A549 (cell line): Measurements from ENCODE around the gene RPL9. TPM values are rescaled to one million over a fixed set of nuclear protein-coding genes. Genes with fewer than 3 reads are reported as not detected.

Source experiments
- ATAC-seq, 2 experiments: fragments of 200-7000 bp in 1 of 2; fragments of >200 bp in 1 of 2; cut with Nextera tagmentation in 1 of 2; cut with Tn5 transposase in 1 of 2; 3 replicates each; pipeline versions ENCODE4 v1.8.0 to v1.9.1; 2018 to 2020; ENCODE audit warnings: mild to moderate bottlenecking in 1 of 2, moderate library complexity in 1 of 2
- CTCF ChIA-PET: fragments of 300-600 bp; sonication (Branson Sonifier 250); formaldehyde crosslinking; extraction: SDS; loops from one replicate; lab custom pipeline; 2021; ENCODE audit warnings: antibody characterized with exemption, inconsistent platforms; lab: Yijun Ruan, JAX
- POLR2A ChIA-PET: fragments of 350-600 bp; formaldehyde crosslinking; extraction: SDS; loops from one replicate; lab custom pipeline; 2021; ENCODE audit warnings: antibody characterized with exemption, inconsistent platforms; lab: Yijun Ruan, JAX
- DNase-seq, 2 experiments: peaks; one replicate each; pipeline versions ENCODE4 v3.0.0 to v3.0.0-alpha.2; 2011 to 2016; ENCODE audit warnings: low read depth in 1 of 2, low spot score in 1 of 2
- FAIRE-seq: peaks from 2 replicates; lab custom pipeline; 2011; peaks lifted over from hg19 to GRCh38; lab: Jason Lieb, UNC
- H3K27ac ChIP-seq, 2 experiments: fragments of >200 bp; sonication (Bioruptor Twin); formaldehyde crosslinking; 3 replicates each; pipeline ENCODE4 v1.5.1; 2016 to 2017
- H3K4me1 ChIP-seq: fragments of >200 bp; sonication (Bioruptor Twin); formaldehyde crosslinking; 3 replicates; pipeline ENCODE4 v1.6.1; 2016
- H3K4me2 ChIP-seq: fragments of >200 bp; sonication (Bioruptor Twin); formaldehyde crosslinking; 3 replicates; pipeline ENCODE4 v1.6.1; 2016
- H3K4me3 ChIP-seq: fragments of >200 bp; sonication (Bioruptor Twin); formaldehyde crosslinking; 3 replicates; pipeline ENCODE4 v1.5.1; 2016
- H3K9me3 ChIP-seq: fragments of >200 bp; sonication (Bioruptor Twin); formaldehyde crosslinking; 3 replicates; pipeline ENCODE4 v1.6.1; 2016
- BCL3 ChIP-seq: fragments of >200 bp; sonication (Bioruptor Twin); formaldehyde crosslinking; IDR thresholded peaks from 3 replicates; pipeline ENCODE4 v1.6.1; 2016
- BHLHE40 ChIP-seq: IDR thresholded peaks from 2 replicates; pipeline ENCODE4 v1.6.1; 2012; ENCODE audit warnings: low read depth, low read length, inconsistent platforms
- CBX8 ChIP-seq: fragments of 200-600 bp; sonication (generic); IDR thresholded peaks from 2 replicates; pipeline ENCODE4 v1.6.1; 2016
- CEBPB ChIP-seq, 2 experiments: fragments of >200 bp in 1 of 2; sonication (Bioruptor Twin) in 1 of 2; formaldehyde crosslinking in 1 of 2; IDR thresholded peaks; 2 replicates each; pipeline ENCODE4 v1.6.1; 2012 to 2016
- CHD2 ChIP-seq: fragments of 150-350 bp; IDR thresholded peaks from 2 replicates; pipeline ENCODE4 v1.6.1; 2014; ENCODE audit warnings: low read length; ENCODE audit not compliant: partially characterized antibody
- CHD4 ChIP-seq: fragments of 200-600 bp; sonication (generic); IDR thresholded peaks from 2 replicates; pipeline ENCODE4 v1.6.1; 2016; ENCODE audit warnings: antibody characterized with exemption, mild to moderate bottlenecking, borderline replicate concordance
- ELK1 ChIP-seq: fragments of 150-350 bp; IDR thresholded peaks from 2 replicates; pipeline ENCODE4 v1.6.1; 2014; ENCODE audit warnings: low read depth, mild to moderate bottlenecking, low read length
- ESRRA ChIP-seq: fragments of 150-350 bp; IDR thresholded peaks from 2 replicates; pipeline ENCODE4 v1.6.1; 2014; ENCODE audit warnings: mild to moderate bottlenecking, low read length, borderline replicate concordance
- FOSB ChIP-seq: fragments of 250-450 bp; sonication (Bioruptor Pico); IDR thresholded peaks from 2 replicates; pipeline ENCODE4 v1.5.0; 2020; ENCODE audit warnings: mild to moderate bottlenecking, moderate library complexity
- FOSL2 ChIP-seq, 2 experiments: fragments of 450-650 bp in 1 of 2; fragments of >200 bp in 1 of 2; sonication (Bioruptor Twin) in 1 of 2; formaldehyde crosslinking; IDR thresholded peaks; 2 replicates each; pipeline versions ENCODE4 v1.5.0 to v1.6.1; 2016 to 2020; ENCODE audit warnings: mild to moderate bottlenecking in 1 of 2, moderate library complexity in 1 of 2
- HDAC2 ChIP-seq: fragments of 200-600 bp; sonication (generic); IDR thresholded peaks from 2 replicates; pipeline ENCODE4 v1.6.1; 2016
- HOXA7 ChIP-seq: fragments of 250-450 bp; sonication (Bioruptor Pico); IDR thresholded peaks from 2 replicates; pipeline ENCODE4 v1.5.0; 2020; ENCODE audit warnings: mild to moderate bottlenecking, moderate library complexity
- JUNB ChIP-seq: fragments of >200 bp; sonication (Bioruptor Twin); formaldehyde crosslinking; IDR thresholded peaks from 2 replicates; pipeline ENCODE4 v1.6.1; 2016
- KDM1A ChIP-seq: fragments of 200-600 bp; sonication (generic); IDR thresholded peaks from 2 replicates; pipeline ENCODE4 v1.6.1; 2016; ENCODE audit warnings: low read depth, mild to moderate bottlenecking
- MAX ChIP-seq: IDR thresholded peaks from 2 replicates; pipeline ENCODE4 v1.6.1; 2012
- MAZ ChIP-seq: fragments of 150-350 bp; IDR thresholded peaks from 2 replicates; pipeline ENCODE4 v1.6.1; 2014; ENCODE audit warnings: antibody characterized with exemption, low read depth, low read length, borderline replicate concordance
- MYC ChIP-seq: IDR thresholded peaks from 2 replicates; pipeline ENCODE4 v1.6.1; 2012; ENCODE audit warnings: mild to moderate bottlenecking, inconsistent platforms, low read length, improper control_type of control experiment, borderline replicate concordance
- POLR2AphosphoS2 ChIP-seq: conservative IDR thresholded peaks from 2 replicates; pipeline ENCODE4 v1.6.1; 2012; ENCODE audit warnings: low read length, improper control_type of control experiment, inconsistent platforms
- RCOR1 ChIP-seq: fragments of 150-350 bp; IDR thresholded peaks from 2 replicates; pipeline ENCODE4 v1.6.1; 2014; ENCODE audit warnings: antibody characterized with exemption, low read length, low read depth
- REST ChIP-seq: fragments of 200-600 bp; sonication (generic); IDR thresholded peaks from 2 replicates; pipeline ENCODE4 v1.6.1; 2016; ENCODE audit warnings: antibody characterized with exemption, mild to moderate bottlenecking, moderate library complexity
- TFCP2L1 ChIP-seq: fragments of 250-450 bp; sonication (Bioruptor Pico); IDR thresholded peaks from 2 replicates; pipeline ENCODE4 v1.5.0; 2021; ENCODE audit warnings: mild to moderate bottlenecking
- ZC3H11A ChIP-seq: fragments of 450-650 bp; IDR thresholded peaks from 2 replicates; pipeline ENCODE4 v1.6.1; 2014; ENCODE audit warnings: antibody characterized with exemption, mild to moderate bottlenecking
- WGBS: methylation state at CpG from one replicate; pipeline ENCODE4 v1.1.6; 2017; ENCODE audit errors: missing lambda C conversion rate; 5-methylcytosine and 5-hydroxymethylcytosine counted together
- polyA plus RNA-seq, 4 experiments: library from polyadenylated mRNA; depleted of rRNA in 3 of 4; stranded (reverse); fragments of >200 nt; fragmentation: RNase III in 1 of 4; extraction: RNeasy Plus Mini Kit Qiagen cat#74134 plus additional on column Dnase treatment in 1 of 4; gene quantifications; 2 replicates in 3 of 4; 3 replicates in 1 of 4; pipeline ENCODE4 v1.2.3, GENCODE V29; 2011 to 2017

Gene RPL9
- polyA plus RNA-seq, 2 of the 4 experiments (the other 2 are of a cell fraction): 786 to 1,263 TPM

GRCh38 chr4:39446483-39446841 lies 12.3 kb downstream of the RPL9 start (continued):
- no peak for TF ChIP-seq FOSB
- no peak for TF ChIP-seq CHD4
- TF ChIP-seq HDAC2: no peak
- no peak for TF ChIP-seq CBX8
- no peak for TF ChIP-seq MAZ

GRCh38 chr4:39442998-39443397 lies 15.7 kb downstream of the RPL9 start:
- FAIRE-seq (no peak), DNase-seq (no peak), ATAC-seq (no peak)
- Histone ChIP-seq H3K9me3 (no peaks in the 10 kb centered on the region), H3K4me2 (no peak overlapping the region), H3K4me3 (no peak overlapping the region), H3K27ac (no peak overlapping the region), H3K4me1 (no peaks in the 10 kb centered on the region)
- 57% methylated on average over 4 of the region's 4 CpGs for WGBS
- POLR2A ChIA-PET: interaction anchor here (0.7 kb wide), 1 partner anchor 380 kb away, joined by 5 read pairs; no protein-coding TSS in a partner anchor
- CTCF ChIA-PET: interaction anchor here (0.6 kb wide), 1 partner anchor 29 kb away, joined by 3 read pairs; no protein-coding TSS in a partner anchor
- no peak for TF ChIP-seq MYC
- no peak for TF ChIP-seq KDM1A
- no peak for TF ChIP-seq ESRRA
- TF ChIP-seq RCOR1: no peak
- no peak for TF ChIP-seq TFCP2L1 (CRISPR knock-in tag)
- no peak for TF ChIP-seq REST
- TF ChIP-seq CHD2: no peak
- no peak for TF ChIP-seq FOSL2 (IDR thresholded peaks at IDR 0.05)
- TF ChIP-seq FOSL2 (CRISPR knock-in tag; IDR thresholded peaks at IDR 0.05): no peak
- no peak for TF ChIP-seq JUNB
- no peak for TF ChIP-seq MAX
- TF ChIP-seq MAZ: no peak
- no peak for TF ChIP-seq HDAC2
- TF ChIP-seq BCL3: no peak
- TF ChIP-seq CEBPB (IDR thresholded peaks at IDR 0.05): no peak
- TF ChIP-seq POLR2AphosphoS2: no peak
- no peak for TF ChIP-seq HOXA7 (CRISPR knock-in tag)
- TF ChIP-seq BHLHE40: no peak

- FAIRE-seq: no peak
- Histone ChIP-seq H3K27ac (no peak overlapping the region), H3K4me2 (no peak overlapping the region), H3K4me3 (no peak overlapping the region), H3K9me3 (no peaks in the 10 kb centered on the region), H3K4me1 (no peaks in the 10 kb centered on the region)
- TF ChIP-seq ZC3H11A: peak; percentile 90
- TF ChIP-seq ELK1: no peak
- DNase-seq: no peak
- 72% methylated on average over 2 of the region's 2 CpGs for WGBS
- no peak for ATAC-seq
- ChIA-PET CTCF (no interaction called here), POLR2A (no interaction called here)
These were observed 17.1 kb downstream of the RPL9 start for GRCh38 chr4:39441593-39441992.
